SJSA1 (cell line): Measurements from ENCODE around the gene CGNL1. TPM values are rescaled to one million over a fixed set of nuclear protein-coding genes. Genes with fewer than 3 reads are reported as not detected.

Experiments used
- DNase-seq, 2 experiments: peaks; one replicate each; pipeline ENCODE4 v3.0.0-alpha.2; 2015 to 2020; ENCODE audit warnings: low spot score in 2 of 2, low read depth in 1 of 2
- H3K27ac ChIP-seq: fragments of 250-450 bp; sonication (Bioruptor Pico); 2 replicates; pipeline ENCODE4 v1.5.1; 2020; ENCODE audit warnings: mild to moderate bottlenecking, moderate library complexity
- H3K27me3 ChIP-seq: fragments of 250-450 bp; sonication (Bioruptor Pico); replicated peaks from 2 replicates; pipeline ENCODE4 v1.5.1; 2020; ENCODE audit warnings: mild to moderate bottlenecking, moderate library complexity
- H3K36me3 ChIP-seq: fragments of 250-450 bp; sonication (Bioruptor Pico); 2 replicates; pipeline ENCODE4 v1.5.1; 2020; ENCODE audit warnings: mild to moderate bottlenecking
- H3K4me1 ChIP-seq: fragments of 250-450 bp; sonication (Bioruptor Pico); replicated peaks from 2 replicates; pipeline ENCODE4 v1.6.1; 2021; ENCODE audit warnings: mild to moderate bottlenecking
- H3K4me3 ChIP-seq: fragments of 250-450 bp; sonication (Bioruptor Pico); 2 replicates; pipeline ENCODE4 v1.5.1; 2020; ENCODE audit warnings: mild to moderate bottlenecking
- H3K9me3 ChIP-seq: fragments of 250-450 bp; sonication (Bioruptor Pico); replicated peaks from 2 replicates; pipeline ENCODE4 v1.5.1; 2020; ENCODE audit warnings: mild to moderate bottlenecking
- total RNA-seq: library from RNA; depleted of rRNA; stranded (reverse); fragments of >200 nt; shearing (Covaris generic); gene quantifications from 2 replicates; pipeline ENCODE4 v1.2.3, GENCODE V29; 2014

The CGNL1 gene
- total RNA-seq, 1 experiment from 2014 or later: 3.8 TPM

DNA sequence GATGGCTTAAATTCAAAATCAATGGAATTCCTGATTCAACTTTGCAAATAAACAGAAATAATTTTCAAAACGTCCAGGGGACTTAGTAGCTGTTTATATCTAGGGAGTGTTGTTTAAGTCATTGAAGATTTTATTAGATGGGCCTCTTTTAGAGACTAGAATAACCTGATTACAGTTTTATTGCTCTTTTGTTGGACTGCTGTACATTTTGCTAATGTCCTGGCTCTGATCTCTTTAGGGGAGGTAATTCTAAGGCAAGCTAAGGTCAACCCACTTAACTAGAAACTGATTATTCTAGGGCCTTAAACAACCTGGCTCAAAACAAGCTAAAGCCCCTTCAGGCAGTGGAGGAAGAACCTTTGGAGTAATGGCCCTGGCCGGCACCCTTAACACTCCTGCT lies 153.4 kb downstream of the CGNL1 start:
- Histone ChIP-seq H3K27me3 (no peaks in the 10 kb centered on the region), H3K27ac (no peak overlapping the region), H3K9me3 (no peaks in the 10 kb centered on the region), H3K4me3 (no peak overlapping the region), H3K36me3 (no peaks in the 10 kb centered on the region), H3K4me1 (peaks cover 12% of the 10 kb centered on the region)
- no peak for DNase-seq

DNA sequence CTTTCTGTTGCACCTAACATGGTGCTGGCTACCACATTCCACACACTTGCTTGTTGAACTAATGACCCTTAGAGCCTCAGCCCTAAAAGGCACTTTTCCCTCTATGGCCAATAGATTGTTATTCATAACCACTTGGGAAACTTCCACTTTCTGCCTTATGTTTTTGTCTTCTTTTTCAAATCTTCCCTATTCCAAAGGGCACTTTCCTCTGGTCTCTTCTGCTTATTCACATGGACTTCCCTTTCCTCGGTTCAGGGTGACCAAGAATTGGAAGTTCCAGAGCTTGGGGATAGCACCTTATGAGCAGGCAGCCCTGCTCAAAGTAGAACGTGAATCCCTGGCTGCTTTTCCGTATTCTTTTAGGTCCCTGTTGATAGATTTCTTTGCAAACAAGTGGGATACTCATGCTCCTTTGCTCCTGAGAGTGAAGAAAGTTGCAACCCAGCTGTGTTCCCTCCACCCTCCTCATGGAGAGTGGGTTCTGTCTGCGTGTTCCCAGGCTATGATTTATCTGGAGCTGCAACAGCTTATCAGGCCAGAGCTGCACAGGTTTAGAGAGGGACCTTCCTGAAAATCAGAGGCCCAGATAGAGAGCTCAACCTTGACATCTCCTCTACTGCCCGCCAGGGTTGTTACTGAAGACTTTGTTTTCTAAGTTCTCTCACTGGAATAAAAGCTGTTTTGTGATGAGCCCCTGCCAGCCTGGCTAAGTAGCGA lies 156.6 kb downstream of the CGNL1 start:
- H3K36me3 ChIP-seq: no peaks in the 10 kb centered on the region
- H3K4me3 ChIP-seq: no peak overlapping the region
- H3K9me3 ChIP-seq: no peaks in the 10 kb centered on the region
- no peak for DNase-seq
- no peaks in the 10 kb centered on the region for H3K27me3 ChIP-seq
- H3K4me1 ChIP-seq: peaks cover 10% of the 10 kb centered on the region
- no peak overlapping the region for H3K27ac ChIP-seq

DNA sequence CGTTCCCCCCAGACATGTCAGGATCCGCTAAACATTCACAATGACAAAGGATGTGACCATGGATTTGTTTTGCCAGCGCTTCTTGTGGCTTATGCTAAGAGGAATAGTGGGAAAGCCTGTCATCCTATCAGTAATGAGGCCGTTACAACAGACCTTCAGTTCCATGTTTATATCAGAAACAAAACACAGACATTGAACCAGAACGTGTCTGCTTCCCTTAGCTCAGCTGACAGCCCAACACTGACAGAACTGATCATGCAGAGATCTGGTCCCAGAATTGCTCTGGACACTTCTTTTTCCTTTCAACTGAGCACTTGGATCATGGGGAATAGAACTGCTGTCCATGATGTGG lies 157.1 kb downstream of the CGNL1 start:
- Histone ChIP-seq H3K4me1 (peaks cover 15% of the 10 kb centered on the region), H3K27me3 (no peaks in the 10 kb centered on the region), H3K27ac (no peak overlapping the region), H3K36me3 (no peaks in the 10 kb centered on the region), H3K4me3 (no peak overlapping the region), H3K9me3 (no peaks in the 10 kb centered on the region)
- DNase-seq: no peak

DNA sequence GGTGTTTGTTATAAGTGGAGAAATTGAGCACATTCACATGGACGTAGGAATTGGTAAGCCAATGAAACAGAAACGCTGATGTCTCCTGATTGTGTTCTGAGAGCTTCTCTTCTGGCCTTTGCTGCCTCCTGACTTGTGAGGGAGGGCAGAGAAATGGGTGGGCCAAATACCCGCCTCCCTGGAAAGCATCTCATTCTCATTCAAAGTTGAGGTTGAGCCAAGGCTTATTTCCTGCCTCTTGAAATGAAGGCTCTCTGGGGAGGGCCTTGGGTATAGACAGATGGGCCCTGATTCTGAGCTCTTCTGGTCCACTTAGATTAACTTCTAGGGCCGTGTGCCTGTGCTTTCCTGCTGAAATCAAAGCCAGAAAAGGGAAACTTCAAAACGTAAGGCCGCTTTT lies 158.0 kb downstream of the CGNL1 start:
- no peak overlapping the region for H3K27ac ChIP-seq
- H3K27me3 ChIP-seq: no peaks in the 10 kb centered on the region
- H3K4me3 ChIP-seq: no peak overlapping the region
- H3K9me3 ChIP-seq: no peaks in the 10 kb centered on the region
- DNase-seq: no peak
- peaks cover 23% of the 10 kb centered on the region for H3K4me1 ChIP-seq
- H3K36me3 ChIP-seq: no peaks in the 10 kb centered on the region

DNA sequence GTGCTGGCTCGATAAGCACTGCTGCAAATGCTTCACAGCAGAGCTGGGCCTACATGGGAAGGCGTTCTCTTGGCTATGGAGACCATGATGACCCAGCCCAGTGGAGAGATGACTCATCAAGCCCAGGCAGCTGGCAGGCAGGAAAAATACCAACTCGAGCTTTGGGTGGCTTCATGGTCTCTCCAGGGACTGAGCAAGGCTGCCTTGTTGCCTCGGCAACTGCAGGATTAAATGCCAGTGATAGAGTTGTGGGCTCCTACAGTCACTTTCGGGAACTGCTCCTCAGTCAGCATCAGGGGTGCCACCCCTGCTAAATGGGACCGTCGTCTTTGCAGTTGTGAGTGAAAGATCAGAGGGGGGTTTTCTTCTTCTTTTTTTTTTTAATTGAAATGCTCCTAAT lies 160.8 kb downstream of the CGNL1 start:
- Histone ChIP-seq H3K27me3 (no peaks in the 10 kb centered on the region), H3K4me3 (no peak overlapping the region), H3K9me3 (0 out of 2 replicates have a peak, but pooled peaks cover 2% of the 10 kb centered on the region), H3K36me3 (no peaks in the 10 kb centered on the region), H3K27ac (no peak overlapping the region), H3K4me1 (peaks cover 23% of the 10 kb centered on the region)
- peak; percentile 44 to 82 for DNase-seq

DNA sequence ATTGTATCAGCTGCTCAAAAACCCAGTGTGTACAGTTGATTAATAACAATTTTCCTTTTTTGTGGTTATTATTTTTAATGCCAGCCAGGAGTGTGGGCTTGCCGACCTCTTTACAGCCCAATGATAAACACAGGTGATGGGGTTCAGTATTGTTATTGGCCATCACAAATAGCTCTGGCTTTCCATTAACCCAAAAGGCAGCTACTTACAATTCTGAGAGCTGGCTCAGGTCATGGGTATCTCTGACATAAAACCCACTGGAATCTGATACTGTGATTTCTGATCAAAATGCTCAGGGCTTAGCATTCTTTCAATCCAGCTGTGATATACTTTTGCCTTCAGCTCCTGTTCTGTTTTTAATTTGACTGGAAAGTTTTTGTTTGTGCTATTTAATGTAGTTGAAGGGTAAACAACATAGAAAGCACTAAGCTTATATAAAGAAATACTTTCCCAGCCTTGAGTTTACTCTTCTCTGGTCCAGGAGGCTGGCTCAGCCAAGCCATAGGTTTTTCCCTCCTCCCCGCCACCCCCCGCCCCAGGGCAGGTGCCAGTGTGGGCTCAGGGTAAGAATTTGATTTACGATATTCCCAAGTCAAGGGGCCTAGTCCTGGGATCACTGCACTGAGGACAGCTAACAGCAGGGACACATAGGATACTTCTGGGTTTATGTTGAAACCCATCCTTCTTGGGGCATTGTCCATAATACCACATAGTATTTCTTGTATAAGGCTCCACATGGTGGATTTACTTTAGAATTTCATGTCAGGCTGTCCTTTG lies 161.4 kb downstream of the CGNL1 start:
- Histone ChIP-seq H3K4me1 (peaks cover 23% of the 10 kb centered on the region), H3K4me3 (no peak overlapping the region), H3K27ac (no peak overlapping the region), H3K9me3 (0 out of 2 replicates have a peak, but pooled peaks cover 2% of the 10 kb centered on the region), H3K27me3 (no peaks in the 10 kb centered on the region), H3K36me3 (no peaks in the 10 kb centered on the region)
- DNase-seq: no peak

DNA sequence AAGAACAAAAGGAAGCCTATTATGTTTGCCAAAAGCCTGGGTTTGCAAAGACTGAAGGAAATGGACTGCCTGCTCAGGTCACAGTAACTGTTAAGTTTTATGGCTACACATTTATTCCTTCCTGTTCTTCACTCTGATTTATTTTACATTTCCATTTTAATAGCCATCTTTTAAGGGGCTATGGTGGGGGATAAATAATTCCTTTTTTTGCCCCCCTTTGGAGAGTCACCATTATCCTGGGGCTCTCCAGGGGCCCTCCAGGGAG lies 161.9 kb downstream of the CGNL1 start:
- no peaks in the 10 kb centered on the region for H3K27me3 ChIP-seq
- H3K4me3 ChIP-seq: no peak overlapping the region
- H3K4me1 ChIP-seq: peaks cover 23% of the 10 kb centered on the region
- DNase-seq: no peak
- no peaks in the 10 kb centered on the region for H3K36me3 ChIP-seq
- 0 out of 2 replicates have a peak, but pooled peaks cover 2% of the 10 kb centered on the region for H3K9me3 ChIP-seq
- H3K27ac ChIP-seq: no peak overlapping the region

DNA sequence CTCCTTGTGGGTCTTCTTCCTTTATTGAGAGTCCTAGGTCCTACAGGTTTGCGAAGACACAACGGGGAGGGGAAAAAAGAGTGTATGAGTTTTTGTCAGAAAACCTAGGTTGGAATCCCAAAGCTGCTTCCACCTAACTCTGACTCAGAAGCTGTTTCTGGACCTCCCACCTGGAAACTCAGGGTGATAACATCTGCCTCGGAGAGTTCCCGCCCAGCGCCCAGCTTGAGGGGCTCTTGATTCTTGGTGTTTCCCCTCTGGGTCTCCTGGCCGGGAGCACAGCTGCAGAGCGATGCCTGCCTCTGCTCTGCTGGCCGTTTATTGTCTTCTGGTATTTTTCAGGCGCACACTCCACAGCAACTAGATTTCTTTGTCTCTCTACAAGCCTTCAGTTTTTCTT lies 162.5 kb downstream of the CGNL1 start:
- no peaks in the 10 kb centered on the region for H3K36me3 ChIP-seq
- H3K9me3 ChIP-seq: 0 out of 2 replicates have a peak, but pooled peaks cover 2% of the 10 kb centered on the region
- peaks cover 23% of the 10 kb centered on the region for H3K4me1 ChIP-seq
- H3K4me3 ChIP-seq: no peak overlapping the region
- DNase-seq: no peak
- H3K27me3 ChIP-seq: no peaks in the 10 kb centered on the region
- no peak overlapping the region for H3K27ac ChIP-seq

DNA sequence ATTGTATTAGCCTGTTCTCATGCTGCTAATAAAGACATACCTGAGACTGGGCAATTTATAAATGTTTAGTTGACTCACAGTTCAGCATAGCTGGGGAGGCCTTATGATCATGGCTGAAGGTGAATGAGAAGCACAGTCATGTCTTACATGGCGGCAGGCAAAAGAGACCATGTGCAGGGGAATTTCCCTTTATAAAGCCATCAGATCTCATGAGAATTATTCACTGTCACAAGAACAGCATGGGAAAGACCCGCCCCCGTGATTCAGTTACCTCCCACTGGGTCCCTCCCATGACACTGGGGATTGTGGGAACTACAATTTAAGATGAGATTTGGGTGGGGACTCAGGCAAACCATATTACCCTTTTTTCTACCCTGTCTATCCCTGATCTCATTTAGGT lies 163.9 kb downstream of the CGNL1 start:
- DNase-seq: no peak
- H3K27me3 ChIP-seq: no peaks in the 10 kb centered on the region
- H3K4me3 ChIP-seq: no peak overlapping the region
- H3K9me3 ChIP-seq: 0 out of 2 replicates have a peak, but pooled peaks cover 2% of the 10 kb centered on the region
- no peak overlapping the region for H3K27ac ChIP-seq
- no peaks in the 10 kb centered on the region for H3K36me3 ChIP-seq
- peaks cover 23% of the 10 kb centered on the region for H3K4me1 ChIP-seq

DNA sequence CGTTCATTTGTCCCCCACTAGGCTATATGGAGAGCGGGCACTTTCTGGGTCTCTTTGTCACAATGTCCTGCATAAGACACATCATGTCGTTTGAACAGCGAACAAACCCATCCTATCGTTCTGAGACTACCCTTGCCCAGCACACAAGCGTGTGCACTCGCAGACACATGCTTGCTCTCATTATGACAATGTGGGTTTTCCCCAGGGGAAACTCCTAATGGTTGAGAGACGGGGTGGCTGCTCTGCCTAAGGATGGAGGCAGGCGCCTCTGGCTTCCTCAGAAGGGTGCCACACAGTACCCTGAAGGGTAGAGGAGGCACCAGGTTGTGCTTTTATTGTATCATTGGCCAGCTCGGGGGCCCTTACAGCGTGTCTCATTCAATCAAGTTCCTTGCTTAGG lies 164.4 kb downstream of the CGNL1 start:
- Histone ChIP-seq H3K4me1 (peaks cover 23% of the 10 kb centered on the region), H3K27me3 (no peaks in the 10 kb centered on the region), H3K27ac (no peak overlapping the region)

DNA sequence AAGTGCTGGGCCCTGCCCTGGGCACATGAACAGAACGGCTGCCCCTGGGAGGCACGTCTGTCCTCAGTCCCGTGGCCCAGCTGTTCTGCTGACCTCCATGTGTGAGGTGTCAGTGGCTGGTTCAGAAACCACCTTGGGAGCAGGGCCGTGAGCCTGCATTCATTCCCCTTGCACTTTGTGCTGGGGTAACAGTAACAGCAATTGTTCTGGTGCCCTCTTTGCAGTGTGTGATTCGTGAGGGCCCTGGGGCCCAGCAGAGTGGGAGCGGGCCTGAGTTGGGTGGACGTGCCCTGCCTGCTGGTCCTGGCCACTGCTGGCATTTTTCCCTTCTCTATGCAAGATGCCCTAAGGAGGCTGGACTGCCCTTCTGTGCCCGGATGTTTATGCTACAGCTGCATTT lies 165.0 kb downstream of the CGNL1 start:
- Histone ChIP-seq H3K4me1 (peaks cover 23% of the 10 kb centered on the region), H3K36me3 (no peaks in the 10 kb centered on the region)
- no peak for DNase-seq

More for the DNA sequence above, 164.4 kb downstream of the CGNL1 start:
- H3K4me3 ChIP-seq: no peak overlapping the region
- H3K9me3 ChIP-seq: 0 out of 2 replicates have a peak, but pooled peaks cover 2% of the 10 kb centered on the region
- no peak for DNase-seq
- H3K36me3 ChIP-seq: no peaks in the 10 kb centered on the region

DNA sequence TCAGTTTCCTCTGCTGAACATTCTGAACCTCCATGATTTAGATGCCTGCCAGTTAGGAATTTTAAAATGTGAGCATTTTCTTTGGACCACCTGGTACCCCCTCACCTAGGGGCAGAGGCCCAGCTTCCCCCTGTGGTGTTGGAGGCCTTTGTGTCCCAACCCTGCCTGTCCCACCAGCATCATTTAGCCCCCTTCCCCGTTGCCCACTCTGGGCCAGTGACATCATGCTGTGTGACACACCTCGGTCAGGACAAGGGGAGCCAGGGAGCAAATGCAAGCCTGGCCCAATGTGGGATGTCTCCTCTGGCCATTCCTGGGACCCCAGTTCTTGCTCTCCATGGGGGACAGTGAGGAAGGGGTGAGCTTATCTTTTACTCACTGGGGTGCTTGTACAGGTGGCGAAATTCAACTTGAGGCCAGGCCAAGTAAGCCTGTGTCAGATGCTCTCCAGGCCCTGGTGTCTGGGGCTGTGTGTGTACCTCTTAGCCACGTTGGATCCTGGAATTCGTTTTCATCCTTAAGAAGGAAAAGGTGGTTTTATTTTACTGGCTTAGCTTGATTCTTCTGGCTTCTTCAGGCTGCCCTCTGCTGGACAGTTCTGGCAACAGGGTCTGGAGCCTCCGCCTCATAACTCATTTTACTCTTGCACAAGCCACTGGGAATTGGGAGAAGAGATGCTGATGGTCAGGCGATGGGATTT lies 165.7 kb downstream of the CGNL1 start:
- Histone ChIP-seq H3K4me1 (peaks cover 20% of the 10 kb centered on the region), H3K9me3 (0 out of 2 replicates have a peak, but pooled peaks cover 2% of the 10 kb centered on the region), H3K4me3 (no peak overlapping the region), H3K36me3 (no peaks in the 10 kb centered on the region), H3K27ac (no peak overlapping the region), H3K27me3 (no peaks in the 10 kb centered on the region)
- DNase-seq: peak; percentile 51 to 72

More for the DNA sequence above, 165.0 kb downstream of the CGNL1 start:
- H3K27me3 ChIP-seq: no peaks in the 10 kb centered on the region
- H3K27ac ChIP-seq: no peak overlapping the region
- 0 out of 2 replicates have a peak, but pooled peaks cover 2% of the 10 kb centered on the region for H3K9me3 ChIP-seq
- no peak overlapping the region for H3K4me3 ChIP-seq

DNA sequence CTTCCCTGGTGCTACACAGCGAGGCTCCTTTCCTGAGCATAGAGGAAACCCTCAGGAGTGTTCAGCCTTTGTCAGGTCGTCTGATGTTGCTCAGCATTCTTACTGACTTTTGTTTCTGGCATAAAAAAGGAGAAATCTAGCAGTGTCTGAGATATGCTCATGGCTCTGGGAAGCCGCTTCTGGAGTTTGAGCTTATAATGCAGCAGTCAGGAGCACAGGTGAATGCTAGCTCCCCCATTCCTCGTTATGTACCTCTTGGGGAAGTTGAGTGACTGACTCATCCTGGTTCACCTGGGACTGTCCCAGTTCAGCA lies 166.2 kb downstream of the CGNL1 start:
- no peak for DNase-seq
- Histone ChIP-seq H3K4me3 (no peak overlapping the region), H3K27ac (no peak overlapping the region), H3K9me3 (0 out of 2 replicates have a peak, but pooled peaks cover 2% of the 10 kb centered on the region), H3K36me3 (no peaks in the 10 kb centered on the region), H3K27me3 (no peaks in the 10 kb centered on the region), H3K4me1 (peaks cover 17% of the 10 kb centered on the region)

DNA sequence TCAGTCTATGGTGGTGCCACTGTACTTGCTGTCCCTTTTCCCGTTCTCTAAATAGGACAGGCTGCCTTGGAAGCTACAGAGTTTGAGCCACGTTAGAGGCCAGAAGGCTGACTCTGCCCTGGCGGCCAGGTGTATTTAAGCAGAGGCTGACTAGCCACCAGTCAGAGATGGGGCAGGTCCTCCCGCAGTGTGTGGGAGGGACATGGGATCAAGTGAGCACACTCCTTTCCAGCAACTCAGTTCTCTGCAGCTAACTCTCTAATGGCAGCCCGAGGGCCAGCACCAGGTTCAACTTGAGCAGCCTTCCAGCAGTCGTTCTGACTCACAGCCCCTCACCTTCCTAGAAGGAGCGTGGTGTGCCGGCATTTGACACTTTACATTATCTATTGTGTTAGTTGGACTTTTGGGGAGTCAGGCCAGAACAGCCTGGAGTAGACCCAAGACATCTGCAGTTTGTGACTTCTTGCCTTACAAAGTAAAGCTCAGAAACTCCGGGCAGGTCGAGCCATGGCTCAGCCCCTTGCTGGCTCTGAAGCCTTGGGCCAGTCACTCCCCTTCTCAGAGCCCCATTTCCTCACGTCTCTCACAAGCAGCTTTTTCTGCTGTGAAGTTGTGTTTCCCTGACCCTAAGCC lies 168.7 kb downstream of the CGNL1 start:
- H3K27me3 ChIP-seq: no peaks in the 10 kb centered on the region
- no peak overlapping the region for H3K27ac ChIP-seq
- no peak overlapping the region for H3K4me3 ChIP-seq
- H3K9me3 ChIP-seq: 0 out of 2 replicates have a peak, but pooled peaks cover 2% of the 10 kb centered on the region
- H3K4me1 ChIP-seq: no peaks in the 10 kb centered on the region
- no peak for DNase-seq
- H3K36me3 ChIP-seq: no peaks in the 10 kb centered on the region
